Activated CD8-positive, alpha-beta T cell treated with anti-CD3 and anti-CD28 coated beads for 36 hours (primary cell): ENCODE data around the gene ARPC5L. TPM values are rescaled to one million over a fixed set of nuclear protein-coding genes. Genes with fewer than 3 reads are reported as not detected.

Source experiments
- ATAC-seq: fragments of 200-7000 bp; cut with Tn5 transposase; one replicate; pipeline ENCODE4 v1.10.0; 2021; ENCODE audit warnings: mild to moderate bottlenecking, moderate library complexity
- CTCF ChIA-PET: fragments of 350-600 bp; sonication (Branson Sonifier 250); formaldehyde crosslinking; loops from one replicate; lab custom pipeline; 2021; ENCODE audit warnings: antibody characterized with exemption; lab: Charles Lee
- POLR2A ChIA-PET: fragments of 350-600 bp; sonication (Branson Sonifier 250); formaldehyde crosslinking; loops from one replicate; lab custom pipeline; 2021; ENCODE audit warnings: antibody characterized with exemption; lab: Charles Lee
- DNase-seq: peaks from one replicate; pipeline ENCODE4 v3.0.0-alpha.2; 2020
- H3K27ac Mint-ChIP-seq: one replicate; pipeline ENCODE4 v1.8.0; 2021; ENCODE audit warnings: mild to moderate bottlenecking, mixed read lengths
- H3K27me3 Mint-ChIP-seq: one replicate; pipeline ENCODE4 v1.8.0; 2021; ENCODE audit warnings: mixed read lengths
- H3K36me3 Mint-ChIP-seq: one replicate; pipeline ENCODE4 v1.8.0; 2021; ENCODE audit warnings: low read depth, mixed read lengths
- H3K4me1 Mint-ChIP-seq: one replicate; pipeline ENCODE4 v1.8.0; 2021; ENCODE audit warnings: low read depth, mixed read lengths
- H3K4me3 Mint-ChIP-seq: one replicate; pipeline ENCODE4 v1.8.0; 2021; ENCODE audit warnings: mild to moderate bottlenecking, moderate library complexity, mixed read lengths
- H3K9me3 Mint-ChIP-seq: one replicate; pipeline ENCODE4 v1.8.0; 2021; ENCODE audit warnings: mixed read lengths
- CTCF ChIP-seq: fragments of 200-600 bp; IDR thresholded peaks from one replicate; pipeline ENCODE4 v1.8.0; 2022; ENCODE audit warnings: antibody characterized with exemption, mild to moderate bottlenecking
- intact Hi-C: fragments of 100-400 bp; cut with micrococcal nuclease; formaldehyde crosslinking; loops from one replicate; pipeline ENCODE4 v1.10.0; 2022
- total RNA-seq, 2 experiments: library from RNA; stranded (reverse); gene quantifications; one replicate each; pipeline ENCODE4 v1.2.3, GENCODE V29; 2021

The ARPC5L gene
- total RNA-seq, 2 experiments from 2014 or later, result 72.7 to 73.9 TPM

- ATAC-seq (no peak), DNase-seq (no peak)
- H3K36me3 Mint-ChIP-seq, result peaks cover 62% of the 10 kb centered on the region
- peaks cover 2% of the 10 kb centered on the region for H3K27me3 Mint-ChIP-seq
- no peak overlapping the region for H3K27ac Mint-ChIP-seq
- H3K9me3 Mint-ChIP-seq, result no peaks in the 10 kb centered on the region
- no peak overlapping the region for H3K4me3 Mint-ChIP-seq
- intact Hi-C loops, result no loop called here
- ChIA-PET CTCF (interaction anchor here (1.2 kb wide), 1 partner anchor 33 kb away, joined by 3 read pairs; the partner anchor contains the start of gene WDR38), POLR2A (interaction anchor here (1.5 kb wide), 1 partner anchor 16 kb away, joined by 5 read pairs; no protein-coding TSS in a partner anchor)
- TF ChIP-seq CTCF, result no peak
- no peaks in the 10 kb centered on the region for H3K4me1 Mint-ChIP-seq
Observed at GRCh38 chr9:124886461-124886860, 24.5 kb downstream of the ARPC5L start.

- CTCF ChIA-PET, result interaction anchor here (0.5 to 1.2 kb wide), 2 partner anchors 34 to 109 kb away, joined by 3 read pairs; partner anchors contain the start of gene WDR38
- no peak for DNase-seq
- peaks cover 2% of the 10 kb centered on the region for H3K27me3 Mint-ChIP-seq
- H3K4me3 Mint-ChIP-seq, result no peak overlapping the region
- intact Hi-C loops, result no loop called here
- H3K4me1 Mint-ChIP-seq, result no peaks in the 10 kb centered on the region
- peaks cover 60% of the 10 kb centered on the region for H3K36me3 Mint-ChIP-seq
- no peak for ATAC-seq
- H3K9me3 Mint-ChIP-seq, result no peaks in the 10 kb centered on the region
- no peak overlapping the region for H3K27ac Mint-ChIP-seq
- TF ChIP-seq CTCF, result no peak
- POLR2A ChIA-PET, result interaction anchor here (1.5 kb wide), 1 partner anchor 16 kb away, joined by 5 read pairs; no protein-coding TSS in a partner anchor
Observed at GRCh38 chr9:124886866-124887492, 25.0 kb downstream of the ARPC5L start.

GRCh38 chr9:124887832-124888231, 25.9 kb downstream of the ARPC5L start:
- Mint-ChIP-seq H3K9me3 (no peaks in the 10 kb centered on the region), H3K4me1 (no peaks in the 10 kb centered on the region), H3K27ac (no peak overlapping the region), H3K4me3 (no peak overlapping the region), H3K36me3 (peaks cover 60% of the 10 kb centered on the region), H3K27me3 (peaks cover 2% of the 10 kb centered on the region)
- TF ChIP-seq CTCF, result no peak
- DNase-seq (no peak), ATAC-seq (no peak)
- POLR2A ChIA-PET, result no interaction called here
- intact Hi-C loops, result no loop called here
- CTCF ChIA-PET, result no interaction called here

- intact Hi-C loops, result no loop called here
Observed at GRCh38 chr9:124889006-124889405, 27.1 kb downstream of the ARPC5L start.

More at GRCh38 chr9:124889006-124889405, 27.1 kb downstream of the ARPC5L start:
- ChIA-PET CTCF (no interaction called here), POLR2A (interaction anchor here (0.6 to 1.2 kb wide), 3 partner anchors 9 to 1386 kb away, joined by 3 read pairs; no protein-coding TSS in a partner anchor)
- Mint-ChIP-seq H3K27ac (no peak overlapping the region), H3K27me3 (peaks cover 2% of the 10 kb centered on the region), H3K4me3 (no peak overlapping the region), H3K9me3 (no peaks in the 10 kb centered on the region), H3K36me3 (peaks cover 70% of the 10 kb centered on the region), H3K4me1 (no peaks in the 10 kb centered on the region)
- ATAC-seq, result no peak
- no peak for TF ChIP-seq CTCF
- DNase-seq, result no peak
